HEK293T (cell line): ENCODE data around the gene CAGE1.

Source experiments
- CTCF ChIA-PET: fragments of 350-600 bp; formaldehyde crosslinking; extraction: SDS; loops from one replicate; lab custom pipeline; 2021; ENCODE audit warnings: antibody characterized with exemption, inconsistent platforms; lab: Yijun Ruan, JAX
- POLR2A ChIA-PET: fragments of 350-600 bp; formaldehyde crosslinking; extraction: SDS; loops from one replicate; lab custom pipeline; 2020; ENCODE audit warnings: antibody characterized with exemption, inconsistent platforms; lab: Yijun Ruan, JAX
- DNase-seq: peaks from one replicate; pipeline ENCODE4 v3.0.0; 2012; ENCODE audit warnings: mixed read lengths; ENCODE audit errors: extremely low spot score
- ARNT ChIP-seq: fragments of 450-650 bp; IDR thresholded peaks from 2 replicates; pipeline ENCODE4 v1.6.1; 2017; ENCODE audit warnings: mild to moderate bottlenecking
- BHLHE40 ChIP-seq: fragments of 450-650 bp; IDR thresholded peaks from 2 replicates; pipeline ENCODE4 v1.6.1; 2016; ENCODE audit warnings: mild to moderate bottlenecking, moderate library complexity, borderline replicate concordance
- CTBP1 ChIP-seq: fragments of 450-650 bp; IDR thresholded peaks from 2 replicates; pipeline ENCODE4 v1.6.1; 2016; ENCODE audit warnings: borderline replicate concordance
- ELF4 ChIP-seq: fragments of 450-650 bp; IDR thresholded peaks from 2 replicates; pipeline ENCODE4 v1.6.1; 2017; ENCODE audit warnings: antibody characterized with exemption
- FOXA1 ChIP-seq: fragments of 450-650 bp; IDR thresholded peaks from 2 replicates; pipeline ENCODE4 v1.6.1; 2016; ENCODE audit warnings: mild to moderate bottlenecking
- FOXK2 ChIP-seq: fragments of 450-650 bp; IDR thresholded peaks from 2 replicates; pipeline ENCODE4 v1.6.1; 2016; ENCODE audit warnings: mild to moderate bottlenecking
- FOXM1 ChIP-seq: fragments of 450-650 bp; IDR thresholded peaks from 2 replicates; pipeline ENCODE4 v1.6.1; 2017; ENCODE audit warnings: mild to moderate bottlenecking, borderline replicate concordance
- HDGF ChIP-seq: fragments of 450-650 bp; IDR thresholded peaks from 2 replicates; pipeline ENCODE4 v1.6.1; 2017; ENCODE audit warnings: antibody characterized with exemption, borderline replicate concordance
- L3MBTL2 ChIP-seq: fragments of 450-650 bp; conservative IDR thresholded peaks from 2 replicates; pipeline ENCODE4 v1.6.1; 2016; ENCODE audit warnings: mild to moderate bottlenecking
- LEF1 ChIP-seq: fragments of 450-650 bp; IDR thresholded peaks from 2 replicates; pipeline ENCODE4 v1.6.1; 2017; ENCODE audit warnings: mild to moderate bottlenecking, borderline replicate concordance
- NFRKB ChIP-seq: fragments of 450-650 bp; IDR thresholded peaks from 2 replicates; pipeline ENCODE4 v1.6.1; 2016; ENCODE audit warnings: mild to moderate bottlenecking, moderate library complexity
- PKNOX1 ChIP-seq: fragments of 450-650 bp; IDR thresholded peaks from 2 replicates; pipeline ENCODE4 v1.6.1; 2016
- SP1 ChIP-seq: fragments of 450-650 bp; IDR thresholded peaks from 2 replicates; pipeline ENCODE4 v1.6.1; 2017
- SUZ12 ChIP-seq: fragments of 450-650 bp; IDR thresholded peaks from 2 replicates; pipeline ENCODE4 v1.6.1; 2016; ENCODE audit warnings: mild to moderate bottlenecking
- TARDBP ChIP-seq: fragments of 450-650 bp; IDR thresholded peaks from 2 replicates; pipeline ENCODE4 v1.6.1; 2016
- ZNF384 ChIP-seq: fragments of 450-650 bp; IDR thresholded peaks from 2 replicates; pipeline ENCODE4 v1.6.1; 2016

CAGE1 gene

GRCh38 chr6:7424058-7424457 is 34.5 kb upstream of the CAGE1 start:
- TF ChIP-seq CTBP1 (no peak), ZNF384 (no peak), SP1 (no peak), FOXK2 (no peak), TARDBP (no peak)
- POLR2A ChIA-PET = no interaction called here
- DNase-seq = no peak
- CTCF ChIA-PET = no interaction called here

GRCh38 chr6:7421066-7421465 is 31.5 kb upstream of the CAGE1 start:
- CTCF ChIA-PET = no interaction called here
- TF ChIP-seq HDGF (no peak), L3MBTL2 (no peak), PKNOX1 (no peak)
- POLR2A ChIA-PET = no interaction called here
- no peak for DNase-seq

GRCh38 chr6:7419065-7419464 is 29.5 kb upstream of the CAGE1 start:
- POLR2A ChIA-PET = no interaction called here
- CTCF ChIA-PET = no interaction called here
- DNase-seq = no peak
- TF ChIP-seq FOXA1 (no peak), PKNOX1 (no peak), TARDBP (no peak), L3MBTL2 (no peak), LEF1 (no peak), BHLHE40 (no peak), CTBP1 (no peak), ELF4 (no peak), ZNF384 (no peak), ARNT (no peak), FOXK2 (no peak), SP1 (no peak), NFRKB (no peak), SUZ12 (no peak), HDGF (no peak), FOXM1 (no peak)

- TF ChIP-seq TARDBP (no peak), HDGF (no peak)
- no peak for DNase-seq
- POLR2A ChIA-PET = no interaction called here
- CTCF ChIA-PET = no interaction called here
Observed at GRCh38 chr6:7418238-7418905, 28.8 kb upstream of the CAGE1 start.

GRCh38 chr6:7417684-7418083 is 28.1 kb upstream of the CAGE1 start:
- no peak for DNase-seq
- ChIA-PET POLR2A (no interaction called here), CTCF (no interaction called here)
- TF ChIP-seq ARNT (no peak), SUZ12 (no peak), BHLHE40 (no peak), L3MBTL2 (no peak), FOXA1 (no peak), CTBP1 (no peak), ZNF384 (no peak), SP1 (no peak)

- CTCF ChIA-PET = no interaction called here
- TF ChIP-seq L3MBTL2 (no peak), PKNOX1 (no peak), ZNF384 (no peak), LEF1 (no peak), HDGF (no peak), SUZ12 (no peak), FOXA1 (no peak), ELF4 (no peak), TARDBP (no peak), ARNT (no peak), FOXM1 (no peak), CTBP1 (no peak), NFRKB (no peak), FOXK2 (no peak), SP1 (no peak), BHLHE40 (no peak)
- no peak for DNase-seq
- POLR2A ChIA-PET = interaction anchor here (0.7 kb wide), 1 partner anchor 10 kb away, joined by 3 read pairs; no protein-coding TSS in a partner anchor
Observed at GRCh38 chr6:7414811-7415210, 25.3 kb upstream of the CAGE1 start.

- CTCF ChIA-PET = no interaction called here
- no peak for TF ChIP-seq ARNT
- no peak for TF ChIP-seq TARDBP
- no peak for TF ChIP-seq ZNF384
- TF ChIP-seq SUZ12 = no peak
- no peak for TF ChIP-seq LEF1
- no peak for TF ChIP-seq FOXA1
- TF ChIP-seq L3MBTL2 = no peak
- no peak for TF ChIP-seq FOXM1
- no peak for TF ChIP-seq CTBP1
- TF ChIP-seq SP1 = no peak
- no peak for TF ChIP-seq BHLHE40
- TF ChIP-seq ELF4 = no peak
- no peak for TF ChIP-seq FOXK2
- TF ChIP-seq PKNOX1 = no peak
- no peak for TF ChIP-seq NFRKB
- no peak for TF ChIP-seq HDGF
- no peak for DNase-seq
- POLR2A ChIA-PET = no interaction called here
Observed at GRCh38 chr6:7413151-7413823, 23.7 kb upstream of the CAGE1 start.
